ENCODE data around the gene KCNB1. TPM values are rescaled to one million over a fixed set of nuclear protein-coding genes. Genes with fewer than 3 reads are reported as not detected.

KCNB1 gene
- total RNA-seq = 2.4 TPM

DNA sequence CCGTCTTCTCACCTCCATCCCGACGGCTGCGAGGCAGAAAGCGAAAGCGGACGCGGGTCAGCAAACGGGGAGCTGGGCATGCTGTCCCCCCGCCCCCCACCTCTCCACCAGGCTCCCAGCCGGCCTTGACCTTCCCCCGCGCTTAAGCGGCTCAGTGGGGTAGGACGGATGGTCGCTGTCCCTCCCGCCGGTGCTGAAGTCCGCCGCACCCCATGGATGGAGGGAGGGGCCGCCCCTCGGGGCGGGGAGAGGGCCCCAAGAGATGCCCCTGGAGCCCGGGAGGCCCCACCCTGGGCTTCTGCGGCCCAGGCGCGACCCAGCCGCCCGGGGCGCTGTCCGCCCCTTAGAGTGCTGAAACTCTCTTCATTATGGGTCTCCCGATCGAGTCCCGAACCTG, at the start of gene KCNB1:
Gene KCNB1 (minus strand): TSS at position 48 of the 397 bp plus-strand sequence. CDS start 188 bp downstream, outside the sequence.
- DNase-seq = peak; percentile 48

DNA sequence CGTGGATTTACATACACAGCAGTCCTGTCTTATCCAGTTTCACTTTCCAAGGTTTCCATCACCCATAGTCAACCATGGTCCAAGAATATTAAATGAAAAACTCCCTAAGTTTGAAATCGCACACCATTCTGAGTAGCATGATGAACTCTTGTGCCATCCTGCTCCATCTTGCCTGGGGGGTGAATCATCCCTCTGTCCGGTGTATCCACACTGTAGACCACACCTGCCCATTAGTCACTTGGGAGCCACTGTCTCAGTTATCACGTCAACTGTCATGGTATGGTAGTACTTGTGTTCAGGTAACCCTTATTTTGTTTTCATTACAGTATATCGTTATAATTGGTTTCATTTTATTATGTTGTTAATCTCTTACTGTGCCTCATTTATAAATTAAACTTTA, 47.0 kb upstream of the KCNB1 start:
- DNase-seq = no peak

DNA sequence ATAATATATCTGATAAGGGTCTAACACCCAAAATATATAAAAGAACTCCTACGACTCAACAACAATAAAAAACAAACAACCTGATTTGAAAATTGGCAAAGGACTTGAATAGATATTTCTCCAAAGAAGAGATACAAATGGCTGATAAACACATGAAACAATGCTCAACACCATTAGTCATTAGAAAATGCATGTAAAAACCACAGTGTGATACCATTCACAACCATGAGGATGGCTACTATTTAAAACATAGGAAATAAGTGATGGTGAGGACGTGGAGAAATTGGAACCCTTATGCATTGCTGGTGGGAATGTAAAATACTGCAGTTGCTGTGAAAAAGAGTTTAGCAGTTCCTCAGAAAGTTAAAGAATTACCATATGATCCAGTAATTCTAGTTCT, 44.1 kb upstream of the KCNB1 start:
- DNase-seq = no peak

- no peak for DNase-seq
These were observed 43.6 kb upstream of the KCNB1 start for GRCh38 chr20:49526056-49526455.

GRCh38 chr20:49523767-49524360, 41.4 kb upstream of the KCNB1 start:
- no peak for DNase-seq

DNA sequence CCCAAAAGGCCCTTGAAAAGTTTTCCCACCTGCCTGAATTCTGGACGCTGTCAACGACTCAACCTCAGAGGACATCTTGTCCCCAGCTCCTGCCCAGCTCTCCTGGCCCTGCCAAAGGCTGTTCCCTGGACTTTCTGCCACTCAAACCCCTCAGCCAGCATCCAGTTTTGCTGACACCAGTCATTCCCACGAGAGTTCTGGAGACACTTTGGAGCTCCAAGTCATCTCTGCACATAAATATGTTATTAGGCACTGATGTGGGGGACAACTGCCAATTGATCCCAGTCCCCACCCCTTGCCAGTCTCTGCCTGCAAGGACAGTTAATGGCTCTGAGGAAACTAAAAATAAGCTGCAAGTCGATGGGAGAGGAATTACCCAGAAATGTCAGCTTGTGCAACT, 38.9 kb upstream of the KCNB1 start:
- no peak for DNase-seq

DNA sequence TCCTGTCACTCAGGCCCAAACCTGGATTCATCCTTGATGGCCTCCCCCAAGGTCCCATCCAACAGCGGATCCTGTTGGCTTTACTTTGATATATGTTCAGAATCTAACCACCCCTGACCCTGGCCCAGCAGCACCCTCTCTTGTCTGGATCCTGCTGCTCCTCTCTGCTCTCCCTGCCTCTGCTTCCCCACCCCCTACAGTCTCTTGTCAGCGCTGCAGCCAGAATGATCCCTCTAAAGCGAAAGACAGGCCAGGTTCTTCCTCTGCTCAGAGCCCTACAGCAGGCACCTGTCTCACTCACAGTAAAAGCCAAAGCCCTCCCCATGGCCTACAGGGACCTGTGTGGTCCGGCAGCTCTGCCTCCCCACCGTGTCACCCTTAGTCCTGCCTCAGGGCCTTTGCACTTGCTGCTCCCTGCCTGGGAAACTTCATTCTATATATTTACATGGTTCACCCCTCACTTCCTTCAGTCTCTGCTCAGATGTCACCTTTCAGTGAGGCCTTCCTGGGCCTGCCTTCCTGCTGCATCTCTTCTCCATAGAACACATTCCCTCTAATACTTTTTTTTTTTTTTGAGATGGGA, 37.4 kb upstream of the KCNB1 start:
- DNase-seq = no peak

DNA sequence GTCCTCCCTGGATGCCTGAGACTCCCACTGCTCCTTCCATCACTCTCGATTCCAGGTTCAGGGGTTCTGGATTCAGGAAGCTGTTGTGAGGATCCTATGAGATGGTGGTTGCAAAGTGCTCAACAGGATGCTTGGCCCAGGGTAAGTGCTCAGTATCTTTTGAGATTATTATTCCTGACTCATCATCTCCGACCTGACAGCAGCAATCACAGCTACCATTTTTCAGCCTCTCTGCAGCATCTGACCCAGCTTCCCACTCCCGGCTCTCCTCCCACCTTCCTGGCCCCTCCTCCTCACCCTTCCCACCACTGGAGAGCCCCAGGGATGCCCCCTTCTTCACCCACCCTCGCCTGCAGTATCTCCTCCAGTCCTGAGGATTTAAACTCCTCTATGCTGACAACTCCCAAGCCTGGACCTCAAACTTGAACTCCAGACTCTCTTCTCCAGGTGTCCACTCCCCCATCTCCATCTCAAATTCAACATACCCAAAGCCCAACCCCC, 36.8 kb upstream of the KCNB1 start:
- DNase-seq = no peak

- DNase-seq = no peak
These were observed 36.1 kb upstream of the KCNB1 start for GRCh38 chr20:49518576-49518975.

- DNase-seq = no peak
These were observed 35.3 kb upstream of the KCNB1 start for GRCh38 chr20:49517805-49518100.

DNA sequence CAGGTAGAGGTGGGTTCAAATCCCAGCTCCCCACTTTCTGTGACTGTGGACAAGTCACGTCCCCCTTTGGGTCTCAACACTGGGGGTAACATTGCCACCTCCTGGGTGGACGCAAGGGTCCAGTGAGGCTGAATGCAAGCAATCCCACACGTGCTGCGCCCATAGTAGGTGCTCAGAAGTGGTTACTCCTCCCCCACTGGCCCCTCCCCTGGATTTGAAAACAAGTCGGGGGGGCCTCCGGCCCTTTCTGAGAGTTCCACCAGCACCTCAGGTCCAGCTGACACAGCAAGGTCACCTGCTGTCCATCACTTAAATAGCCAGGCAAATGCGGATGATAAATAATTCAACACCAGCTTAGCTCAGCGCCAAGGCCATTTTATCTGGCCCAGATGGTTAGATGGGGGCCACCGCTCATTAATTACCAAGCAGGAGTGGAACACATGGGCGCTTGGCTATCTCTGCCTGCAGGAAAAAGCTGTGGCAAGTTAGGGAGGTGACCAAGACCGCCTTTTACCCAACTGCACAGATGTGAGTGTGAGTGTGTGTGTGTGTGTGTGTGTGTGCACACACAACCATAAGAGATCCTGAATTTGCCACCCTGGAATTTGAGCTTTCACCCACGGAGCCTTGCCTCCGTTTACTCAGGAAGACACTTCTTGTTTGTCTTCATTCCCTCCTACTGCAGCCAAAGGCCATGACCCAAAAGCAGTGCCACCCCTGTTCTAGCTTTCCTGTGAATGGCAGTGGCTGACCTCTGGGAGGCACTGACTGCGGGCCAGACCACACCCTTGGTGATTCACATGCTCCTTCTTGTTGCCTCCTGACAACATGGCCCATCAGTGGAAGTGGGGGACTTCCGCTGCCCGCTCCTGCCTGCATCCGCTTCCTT, 34.7 kb upstream of the KCNB1 start:
- no peak for DNase-seq

DNA sequence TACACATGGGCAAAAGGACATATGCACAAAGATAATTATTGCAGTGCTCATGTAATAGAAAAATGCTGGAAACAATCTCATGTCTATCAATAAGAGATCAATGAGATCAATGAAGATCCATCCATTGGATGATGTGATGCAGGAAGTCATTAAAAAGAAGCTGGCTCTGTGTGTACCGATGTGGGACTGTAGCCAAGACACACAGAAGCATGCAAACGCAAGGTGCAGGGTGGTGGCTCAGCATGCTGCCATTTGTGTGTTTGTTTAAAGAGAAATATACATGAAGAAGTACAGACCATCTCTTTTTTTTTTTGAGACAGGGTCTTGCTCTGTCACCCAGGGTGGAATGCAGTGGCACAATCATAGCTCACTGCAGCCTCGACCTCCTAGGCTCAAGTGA, 33.1 kb upstream of the KCNB1 start:
- no peak for DNase-seq

GRCh38 chr20:49513517-49513916, 31.0 kb upstream of the KCNB1 start:
- DNase-seq = no peak

DNA sequence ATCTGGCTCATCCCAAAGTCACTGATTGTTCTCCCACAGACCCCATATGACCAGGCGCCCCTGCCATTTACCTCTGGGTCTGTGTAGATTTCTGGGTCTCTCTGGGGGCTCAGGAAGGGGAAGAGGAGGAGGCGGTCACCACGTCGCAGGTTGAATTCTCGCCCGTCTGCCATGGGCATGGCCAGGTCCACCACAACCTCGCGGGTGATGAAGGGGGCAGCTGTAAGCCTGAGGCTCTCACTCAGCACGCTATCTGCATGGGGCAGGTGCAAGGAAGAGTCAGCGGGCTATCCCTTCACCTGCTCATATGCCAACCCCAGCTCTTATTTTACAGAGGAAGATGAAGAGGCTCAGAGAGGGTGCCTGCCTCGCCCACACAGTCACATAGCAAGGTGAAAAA, 30.5 kb upstream of the KCNB1 start:
- DNase-seq = no peak

GRCh38 chr20:49511788-49512525, 29.5 kb upstream of the KCNB1 start:
- DNase-seq = no peak

- no peak for DNase-seq
These were observed 28.2 kb upstream of the KCNB1 start for GRCh38 chr20:49510562-49511122.

DNA sequence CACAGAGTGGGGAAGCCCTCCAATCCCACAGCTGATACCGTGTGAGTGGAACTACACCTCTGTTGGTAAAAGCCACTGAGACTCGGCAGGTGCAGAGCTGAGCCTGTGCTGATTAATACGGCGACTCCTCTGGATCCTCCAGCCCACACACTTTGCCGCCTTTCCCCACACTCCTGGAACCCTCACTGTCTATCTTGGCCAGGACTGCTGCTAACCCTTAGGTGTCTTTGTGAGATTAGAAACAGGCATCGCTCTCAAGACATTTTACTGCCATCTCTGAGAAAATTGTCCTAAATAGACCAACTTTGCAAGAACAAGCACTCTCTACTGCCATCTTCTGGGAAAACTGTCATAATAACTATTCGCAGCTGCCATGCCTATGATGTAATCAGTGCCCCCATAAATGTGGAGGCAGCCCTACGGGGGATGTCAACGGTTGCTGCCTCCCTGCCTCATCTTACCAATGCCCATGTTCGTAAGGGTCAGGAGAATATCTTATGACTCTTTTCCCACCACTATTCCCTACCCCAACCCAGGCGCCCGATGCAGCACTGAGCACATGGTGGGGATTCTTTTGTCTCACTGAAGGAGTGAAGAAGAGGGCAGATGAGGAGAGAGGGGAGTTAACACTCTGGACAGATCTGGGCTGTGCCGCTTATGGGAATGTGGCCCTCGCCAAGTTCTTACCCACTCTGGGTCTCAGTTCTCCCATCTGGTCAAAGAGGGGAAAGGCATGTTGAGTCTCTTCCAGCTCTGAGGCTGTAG, 26.1 kb upstream of the KCNB1 start:
- DNase-seq = peak; percentile 23

DNA sequence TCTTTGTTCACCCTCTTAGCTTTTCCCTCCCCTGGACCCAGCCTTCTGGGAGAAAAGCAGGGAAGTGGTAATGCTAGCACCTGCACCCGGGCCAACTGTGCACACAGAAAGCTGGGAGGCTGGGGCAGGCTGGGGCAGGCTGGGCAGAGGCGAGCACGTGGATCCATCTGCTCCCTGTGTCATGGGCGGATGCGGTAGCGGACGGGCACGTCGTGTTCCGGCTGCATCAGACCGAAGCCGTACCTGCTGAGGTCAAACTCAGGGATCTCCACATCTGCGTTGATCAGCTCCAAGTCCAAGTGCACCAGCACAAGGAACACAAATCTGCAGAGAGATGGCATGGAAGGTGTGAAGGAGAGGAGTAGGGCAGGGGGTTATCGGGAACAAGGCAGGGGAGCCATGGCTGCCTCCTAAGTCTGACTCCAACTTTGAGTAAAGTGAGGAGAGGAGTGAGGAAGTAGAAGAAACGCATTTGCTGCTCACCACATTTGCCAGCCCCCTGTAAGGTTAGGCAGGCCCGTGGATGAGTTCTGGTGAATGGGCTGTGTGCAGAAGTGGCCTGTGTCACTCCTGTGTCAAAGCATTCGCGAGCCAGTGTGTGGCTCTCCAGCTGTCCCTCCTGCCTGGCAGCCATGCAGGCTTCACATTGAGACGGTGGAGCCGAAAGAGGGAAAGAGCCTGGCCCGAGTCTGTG, 25.4 kb upstream of the KCNB1 start:
- DNase-seq = no peak

GRCh38 chr20:49505518-49505917, 23.1 kb upstream of the KCNB1 start:
- DNase-seq = no peak

DNA sequence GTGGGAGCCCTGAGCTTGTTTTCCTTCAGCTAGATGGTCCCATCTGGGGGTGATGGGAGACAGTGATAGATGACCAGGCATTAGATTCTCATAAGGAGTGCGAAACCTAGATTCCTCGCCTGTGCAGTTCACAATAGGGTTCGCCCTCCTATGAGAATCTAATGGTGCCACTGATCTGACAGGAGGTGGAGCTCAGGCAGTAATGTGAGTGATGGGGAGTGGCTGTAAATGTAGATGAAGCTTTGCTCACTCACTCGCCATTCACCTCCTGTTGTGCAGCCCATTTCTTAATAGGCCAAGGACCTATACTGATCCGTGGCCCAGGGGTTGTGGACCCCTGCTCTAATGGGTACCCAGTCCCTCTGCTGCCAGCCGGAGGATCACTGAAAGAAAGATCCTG, 20.7 kb upstream of the KCNB1 start:
- DNase-seq = no peak

- DNase-seq = no peak
These were observed 19.4 kb upstream of the KCNB1 start for GRCh38 chr20:49501917-49502316.

Data from skin of body (tissue), 2 donors.